ENCODE data around the gene LPCAT1. TPM values are rescaled to one million over a fixed set of nuclear protein-coding genes. Genes with fewer than 3 reads are reported as not detected.

The LPCAT1 gene
- total and polyA plus RNA-seq, 2 donors (not counting 3 experiments of a cell fraction or from before 2014, with no cell fraction given): 28.9 to 57.2 TPM

DNA sequence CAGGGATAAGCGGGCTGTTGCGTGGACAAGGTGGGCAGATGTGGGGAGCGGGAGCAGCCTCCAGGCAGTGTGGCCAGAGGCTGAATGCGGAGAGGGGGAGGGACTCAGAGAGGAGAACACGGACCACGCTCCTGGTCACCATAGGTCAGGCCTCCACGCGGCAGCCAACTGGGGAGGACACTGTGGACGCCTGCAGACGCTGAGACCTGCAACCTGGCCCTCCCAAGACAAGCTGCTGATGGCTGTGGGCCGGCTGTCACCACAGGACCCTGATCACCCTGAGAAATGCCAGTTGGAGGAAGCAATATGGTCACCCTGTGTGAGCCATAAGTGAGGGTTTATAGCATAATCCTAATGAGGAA is 16.8 kb downstream of the LPCAT1 start:
- H3K4me1 ChIP-seq (ENCODE audit: control insufficient read depth, extremely low read depth, insufficient read depth, low read length): no peaks in the 10 kb centered on the region
- DNase-seq (ENCODE audit: low read depth, low spot score): no peak
- peaks cover 91% of the 10 kb centered on the region for H3K79me2 ChIP-seq (ENCODE audit: control insufficient read depth, insufficient read depth, low read length)
- H3K4me2 ChIP-seq (ENCODE audit: insufficient read depth, low read length): no peak overlapping the region
- POLR2A ChIA-PET: no interaction called here
- CTCF ChIA-PET: interaction anchor here (1.3 kb wide), 1 partner anchor 15 kb away, joined by 4 read pairs; no protein-coding TSS in a partner anchor
- no peaks in the 10 kb centered on the region for H3K9me1 ChIP-seq (replicated peaks; ENCODE audit: control insufficient read depth, extremely low read depth, insufficient read depth, low read length)
- FAIRE-seq: no peak
- H3K4me3 ChIP-seq (replicated peaks in 1 of 3; ENCODE audit: insufficient read depth in 1 of 3, low read depth in 1 of 3, low read length in 3 of 3): no peak overlapping the region
- no TSS peak for BruUV-seq (replicated peaks)
- TF ChIP-seq, protein P1, sequence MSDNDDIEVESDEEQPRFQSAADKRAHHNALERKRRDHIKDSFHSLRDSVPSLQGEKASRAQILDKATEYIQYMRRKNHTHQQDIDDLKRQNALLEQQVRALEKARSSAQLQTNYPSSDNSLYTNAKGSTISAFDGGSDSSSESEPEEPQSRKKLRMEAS (IDR thresholded peaks at IDR 0.05; ENCODE audit: insufficient read depth, insufficient read length): no peak
- no peak for TF ChIP-seq GATA2 (IDR thresholded peaks at IDR 0.05; ENCODE audit: insufficient read depth, insufficient read length, low read depth, low read length)
- TF ChIP-seq FOS (IDR thresholded peaks at IDR 0.05; ENCODE audit: borderline replicate concordance, insufficient read depth, low read length): no peak
- TF ChIP-seq, protein P2, sequence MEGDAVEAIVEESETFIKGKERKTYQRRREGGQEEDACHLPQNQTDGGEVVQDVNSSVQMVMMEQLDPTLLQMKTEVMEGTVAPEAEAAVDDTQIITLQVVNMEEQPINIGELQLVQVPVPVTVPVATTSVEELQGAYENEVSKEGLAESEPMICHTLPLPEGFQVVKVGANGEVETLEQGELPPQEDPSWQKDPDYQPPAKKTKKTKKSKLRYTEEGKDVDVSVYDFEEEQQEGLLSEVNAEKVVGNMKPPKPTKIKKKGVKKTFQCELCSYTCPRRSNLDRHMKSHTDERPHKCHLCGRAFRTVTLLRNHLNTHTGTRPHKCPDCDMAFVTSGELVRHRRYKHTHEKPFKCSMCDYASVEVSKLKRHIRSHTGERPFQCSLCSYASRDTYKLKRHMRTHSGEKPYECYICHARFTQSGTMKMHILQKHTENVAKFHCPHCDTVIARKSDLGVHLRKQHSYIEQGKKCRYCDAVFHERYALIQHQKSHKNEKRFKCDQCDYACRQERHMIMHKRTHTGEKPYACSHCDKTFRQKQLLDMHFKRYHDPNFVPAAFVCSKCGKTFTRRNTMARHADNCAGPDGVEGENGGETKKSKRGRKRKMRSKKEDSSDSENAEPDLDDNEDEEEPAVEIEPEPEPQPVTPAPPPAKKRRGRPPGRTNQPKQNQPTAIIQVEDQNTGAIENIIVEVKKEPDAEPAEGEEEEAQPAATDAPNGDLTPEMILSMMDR (IDR thresholded peaks at IDR 0.05; ENCODE audit: extremely low read depth in 1 of 2, insufficient read depth in 1 of 2, low read depth in 1 of 2, low read length in 2 of 2): no peak
- TF ChIP-seq POLR2AphosphoS5 (IDR thresholded peaks at IDR 0.05; ENCODE audit: insufficient read depth, low read depth, low read length): no peak
- TF ChIP-seq JUN (IDR thresholded peaks at IDR 0.05; ENCODE audit: borderline replicate concordance, insufficient read depth, insufficient read length, low read depth): no peak
- TF ChIP-seq MYC (IDR thresholded peaks at IDR 0.05; ENCODE audit: low read depth, low read length): no peak
- TF ChIP-seq POLR2A (IDR thresholded peaks at IDR 0.05; ENCODE audit: low read depth, low read length): no peak
- TF ChIP-seq EZH2 (IDR thresholded peaks at IDR 0.05; ENCODE audit: borderline replicate concordance, low read depth, low read length, severe bottlenecking): no peak
- no peaks in the 10 kb centered on the region for H3K9me3 ChIP-seq (replicated peaks; ENCODE audit: control insufficient read depth, insufficient read depth, low read length)
- no peak overlapping the region for H2AFZ ChIP-seq (ENCODE audit: low read depth, low read length)
- H3K36me3 ChIP-seq (ENCODE audit: control insufficient read depth in 2 of 2, extremely low read depth in 1 of 2, insufficient read depth in 2 of 2, low read length in 2 of 2): peaks cover 0 to 7% of the 10 kb centered on the region in 2 experiments
- H3K9ac ChIP-seq (replicated peaks; ENCODE audit: extremely low read depth, insufficient read depth, low read length): no peak overlapping the region
- peaks cover 2% of the 10 kb centered on the region for H4K20me1 ChIP-seq (replicated peaks; ENCODE audit: control insufficient read depth, extremely low read depth, insufficient read depth, low read length)
- H3K27me3 ChIP-seq (ENCODE audit: control insufficient read depth in 2 of 2, insufficient read depth in 2 of 2, low read length in 2 of 2): no peaks in the 10 kb centered on the region
- intact Hi-C loops (cut with micrococcal nuclease): no loop called here
- H3K27ac ChIP-seq (ENCODE audit: insufficient read depth, low read depth, low read length): no peak overlapping the region
- dilution Hi-C loops (cut with MboI; ENCODE audit: extremely low pct_ligation_motif_present, low sequenced_read_pairs): no loop called here
